Measurements from ENCODE around the gene ZBTB7C. TPM values are rescaled to one million over a fixed set of nuclear protein-coding genes. Genes with fewer than 3 reads are reported as not detected.

ZBTB7C gene
- polyA plus RNA-seq, 1 donor (not counting 4 experiments of a cell fraction or from before 2014, with no cell fraction given), result 0.58 TPM

- FAIRE-seq (no peak), DNase-seq (ENCODE audit: low read depth, low spot score) (no peak)
- Histone ChIP-seq H4K20me1 (ENCODE audit: control insufficient read depth, extremely low read depth, insufficient read depth, low read length) (no peaks in the 10 kb centered on the region), H3K36me3 (ENCODE audit: control insufficient read depth in 2 of 2, extremely low read depth in 1 of 2, insufficient read depth in 2 of 2, low read length in 2 of 2) (no peaks in the 10 kb centered on the region), H3K27me3 (ENCODE audit: control insufficient read depth, extremely low read depth, insufficient read depth, low read length) (no peaks in the 10 kb centered on the region), H3K9me3 (ENCODE audit: control insufficient read depth, low read depth, low read length) (no peaks in the 10 kb centered on the region), H3K4me2 (ENCODE audit: control insufficient read depth, extremely low read depth, insufficient read depth, low read depth, low read length) (no peak overlapping the region), H2AFZ (ENCODE audit: control insufficient read depth, low read length) (no peak overlapping the region), H3K79me2 (ENCODE audit: control insufficient read depth, insufficient read depth, low read length) (no peaks in the 10 kb centered on the region), H3K4me1 (ENCODE audit: control insufficient read depth, extremely low read depth, insufficient read depth, low read length) (no peaks in the 10 kb centered on the region), H3K27ac (ENCODE audit: control insufficient read depth, insufficient read depth, low read length) (no peak overlapping the region), H3K9me1 (ENCODE audit: control insufficient read depth, extremely low read depth, insufficient read depth, low read length) (no peaks in the 10 kb centered on the region), H3K9ac (ENCODE audit: control insufficient read depth, extremely low read depth, insufficient read depth, low read length) (no peak overlapping the region), H3K4me3 (ENCODE audit: control insufficient read depth in 2 of 3, extremely low read depth in 1 of 3, insufficient read depth in 2 of 3, low read depth in 1 of 3, low read length in 3 of 3) (no peak overlapping the region)
- no peak for TF ChIP-seq EZH2 (IDR thresholded peaks at IDR 0.05; ENCODE audit: low read length)
- TF ChIP-seq CTCF (optimal IDR thresholded peaks at IDR 0.05 in 1 of 3, IDR thresholded peaks at IDR 0.05 in 1 of 3, conservative IDR thresholded peaks at IDR 0.05 in 1 of 3; ENCODE audit: extremely low read depth in 1 of 3, insufficient read depth in 2 of 3, low read length in 3 of 3), result no peak
- dilution Hi-C loops (cut with MboI; ENCODE audit: extremely low pct_ligation_motif_present, low sequenced_read_pairs), result no loop called here
These were observed 418.2 kb downstream of the ZBTB7C start for GRCh38 chr18:47990981-47991380.

GRCh38 chr18:47987388-47987699 lies 421.8 kb downstream of the ZBTB7C start:
- H2AFZ ChIP-seq (ENCODE audit: control insufficient read depth, low read length), result no peak overlapping the region

More at GRCh38 chr18:47987388-47987699, 421.8 kb downstream of the ZBTB7C start:
- no peak for FAIRE-seq
- Histone ChIP-seq H3K9me3 (ENCODE audit: control insufficient read depth, low read depth, low read length) (no peaks in the 10 kb centered on the region), H3K27me3 (ENCODE audit: control insufficient read depth, extremely low read depth, insufficient read depth, low read length) (no peaks in the 10 kb centered on the region), H3K9ac (ENCODE audit: control insufficient read depth, extremely low read depth, insufficient read depth, low read length) (no peak overlapping the region), H3K79me2 (ENCODE audit: control insufficient read depth, insufficient read depth, low read length) (no peaks in the 10 kb centered on the region), H3K27ac (ENCODE audit: control insufficient read depth, insufficient read depth, low read length) (no peak overlapping the region), H4K20me1 (ENCODE audit: control insufficient read depth, extremely low read depth, insufficient read depth, low read length) (no peaks in the 10 kb centered on the region), H3K36me3 (ENCODE audit: control insufficient read depth in 2 of 2, extremely low read depth in 1 of 2, insufficient read depth in 2 of 2, low read length in 2 of 2) (no peaks in the 10 kb centered on the region), H3K9me1 (ENCODE audit: control insufficient read depth, extremely low read depth, insufficient read depth, low read length) (no peaks in the 10 kb centered on the region), H3K4me1 (ENCODE audit: control insufficient read depth, extremely low read depth, insufficient read depth, low read length) (no peaks in the 10 kb centered on the region), H3K4me2 (ENCODE audit: control insufficient read depth, extremely low read depth, insufficient read depth, low read depth, low read length) (no peak overlapping the region), H3K4me3 (ENCODE audit: control insufficient read depth in 2 of 3, extremely low read depth in 1 of 3, insufficient read depth in 2 of 3, low read depth in 1 of 3, low read length in 3 of 3) (no peak overlapping the region)
- DNase-seq (ENCODE audit: low read depth, low spot score), result no peak
- dilution Hi-C loops (cut with MboI; ENCODE audit: extremely low pct_ligation_motif_present, low sequenced_read_pairs), result no loop called here
- TF ChIP-seq EZH2 (IDR thresholded peaks at IDR 0.05; ENCODE audit: low read length) (no peak), CTCF (optimal IDR thresholded peaks at IDR 0.05 in 1 of 3, IDR thresholded peaks at IDR 0.05 in 1 of 3, conservative IDR thresholded peaks at IDR 0.05 in 1 of 3; ENCODE audit: extremely low read depth in 1 of 3, insufficient read depth in 2 of 3, low read length in 3 of 3) (no peak)
